Globus pallidus (tissue), 1 donor: ENCODE data around the gene MYADML2.

ENCODE experiments used
- DNase-seq: peaks from one replicate; pipeline ENCODE4 v3.0.0-alpha.2; 2015; ENCODE audit warnings: low spot score

The MYADML2 gene

DNA sequence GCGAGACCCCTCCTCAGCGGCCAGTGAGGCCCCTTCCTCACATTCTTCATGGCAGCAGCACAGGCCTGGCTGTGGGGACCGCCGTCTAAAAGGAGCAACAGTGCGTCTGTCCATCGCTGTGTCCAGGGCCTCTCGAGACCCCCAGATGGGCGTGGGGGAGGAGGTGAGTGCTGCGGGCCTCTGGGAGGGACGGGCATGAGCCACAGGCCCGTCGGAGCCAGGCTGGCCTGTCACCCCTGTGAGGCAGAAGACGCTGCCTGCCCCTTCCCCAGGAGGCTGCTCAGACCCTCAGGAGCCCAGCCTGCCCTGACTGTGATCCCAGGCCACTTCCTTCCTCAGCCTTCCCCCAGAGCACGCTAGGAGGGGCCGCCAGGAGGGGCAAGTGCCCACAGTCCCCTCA, 7.8 kb downstream of the MYADML2 start:
- no peak for DNase-seq

DNA sequence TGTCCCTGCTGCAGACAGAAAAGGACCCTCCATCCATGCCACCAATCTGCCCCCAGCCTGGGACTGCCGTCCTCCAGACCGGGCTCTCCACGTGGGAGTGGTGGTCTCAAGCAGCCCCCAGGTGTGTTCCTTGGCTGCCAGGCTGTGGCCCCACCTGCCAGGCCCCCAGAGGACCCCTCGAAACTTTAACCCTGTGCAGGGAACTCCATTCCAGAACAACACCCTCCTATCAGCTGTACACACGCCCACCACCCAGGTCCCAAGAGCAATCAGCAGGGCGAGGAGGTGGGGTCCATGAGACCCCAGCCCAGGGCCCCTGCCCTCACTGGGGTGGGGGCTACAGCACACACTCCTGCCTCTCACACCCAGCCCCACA, 11.3 kb downstream of the MYADML2 start:
- no peak for DNase-seq

DNA sequence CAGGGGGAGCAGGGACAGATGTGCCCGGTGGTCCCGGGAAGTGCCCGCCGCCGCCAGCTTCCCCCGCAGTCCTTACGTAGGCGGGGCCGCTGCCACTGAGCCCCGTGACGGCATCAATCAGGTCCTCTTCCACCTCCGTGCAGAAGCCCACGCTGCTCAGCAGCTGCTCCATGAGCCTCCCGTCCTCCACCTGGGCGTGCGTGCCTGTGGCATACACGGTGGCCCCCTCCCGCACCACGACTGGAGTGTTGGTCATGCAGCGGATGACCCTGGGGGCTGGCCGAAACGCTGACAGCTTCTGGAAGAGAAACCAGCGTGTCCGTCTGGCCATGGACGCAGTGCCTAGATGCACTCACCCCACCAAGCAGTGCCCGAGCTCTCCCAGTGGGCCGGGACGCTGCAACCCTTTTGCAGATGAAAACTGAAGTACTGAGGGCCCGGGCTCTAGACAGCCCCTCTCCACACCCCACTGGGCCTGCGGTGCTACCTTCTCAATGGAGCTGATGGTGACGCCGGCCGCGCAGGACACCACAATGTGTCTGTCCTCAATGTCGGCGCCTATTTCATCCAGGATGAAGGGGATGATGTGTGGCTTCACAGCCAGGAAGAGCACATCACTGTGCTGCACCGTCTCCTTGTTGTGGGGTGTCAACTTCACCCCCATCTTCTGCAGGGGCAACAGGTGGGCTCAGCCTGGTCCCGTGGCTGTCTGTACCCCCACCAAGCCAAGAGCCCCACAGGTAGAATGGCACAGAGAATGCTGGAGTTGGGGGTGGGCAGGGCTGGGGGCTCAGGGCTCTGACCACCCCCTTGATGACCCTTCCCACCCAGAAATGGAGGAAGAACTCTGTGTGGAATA, 12.0 kb downstream of the MYADML2 start:
- no peak for DNase-seq

DNA sequence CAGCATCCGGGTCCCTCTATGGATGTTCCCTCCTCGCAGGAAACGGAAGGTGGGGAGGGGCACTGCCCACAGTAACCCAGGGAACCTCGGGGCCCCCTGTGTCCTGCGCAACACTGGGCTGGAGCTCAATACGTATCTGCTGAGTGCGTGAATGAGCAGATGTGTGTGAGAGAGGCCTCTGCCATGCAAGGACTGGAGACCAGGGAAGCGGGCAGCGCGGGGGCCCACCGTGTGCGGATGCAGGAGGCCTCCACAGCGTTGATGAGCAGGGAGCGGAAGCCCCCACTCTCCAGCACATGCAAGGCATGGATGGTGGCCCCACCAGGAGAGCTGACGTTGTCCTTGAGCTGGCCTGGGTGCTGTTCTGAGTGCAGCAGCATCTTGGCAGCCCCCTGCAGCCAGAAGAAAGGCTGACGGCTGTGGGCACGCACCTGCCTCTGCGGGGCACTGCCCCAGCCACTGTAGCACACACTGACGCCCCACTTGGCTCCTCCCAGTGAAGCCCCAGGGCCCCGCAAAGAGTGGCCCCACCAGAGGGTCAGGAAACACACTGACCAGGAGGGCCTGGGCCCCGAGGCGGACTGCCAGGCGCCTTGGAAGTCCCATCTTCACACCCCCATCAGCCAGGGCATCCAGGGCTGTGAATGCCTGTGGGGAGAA, 12.8 kb downstream of the MYADML2 start:
- DNase-seq, result no peak

DNA sequence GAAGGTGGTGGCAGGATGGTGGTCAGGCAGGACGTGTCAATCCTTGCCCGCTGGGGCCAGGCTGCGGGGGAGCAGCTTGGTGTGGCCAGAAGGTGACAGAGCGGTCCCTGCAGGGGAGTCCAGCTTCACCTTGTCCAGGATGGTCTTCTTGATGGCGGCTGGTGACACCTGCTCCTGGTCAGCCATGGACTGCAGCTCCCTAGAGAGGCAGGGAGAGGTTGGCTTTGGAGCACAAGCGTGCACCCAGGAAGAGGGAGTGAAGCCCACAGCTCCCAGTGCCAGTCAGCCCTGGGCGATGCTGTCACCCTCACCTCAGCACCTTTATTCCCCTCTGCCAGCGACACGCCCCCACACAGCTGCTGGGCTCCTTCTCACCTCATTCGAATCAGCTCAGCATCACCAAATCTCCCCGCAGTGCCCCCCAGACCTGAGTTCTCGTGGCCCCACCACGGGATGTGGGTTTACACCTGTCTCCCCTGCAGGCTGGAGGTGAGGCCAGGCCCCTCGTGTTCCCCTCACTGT, 13.8 kb downstream of the MYADML2 start:
- no peak for DNase-seq

DNA sequence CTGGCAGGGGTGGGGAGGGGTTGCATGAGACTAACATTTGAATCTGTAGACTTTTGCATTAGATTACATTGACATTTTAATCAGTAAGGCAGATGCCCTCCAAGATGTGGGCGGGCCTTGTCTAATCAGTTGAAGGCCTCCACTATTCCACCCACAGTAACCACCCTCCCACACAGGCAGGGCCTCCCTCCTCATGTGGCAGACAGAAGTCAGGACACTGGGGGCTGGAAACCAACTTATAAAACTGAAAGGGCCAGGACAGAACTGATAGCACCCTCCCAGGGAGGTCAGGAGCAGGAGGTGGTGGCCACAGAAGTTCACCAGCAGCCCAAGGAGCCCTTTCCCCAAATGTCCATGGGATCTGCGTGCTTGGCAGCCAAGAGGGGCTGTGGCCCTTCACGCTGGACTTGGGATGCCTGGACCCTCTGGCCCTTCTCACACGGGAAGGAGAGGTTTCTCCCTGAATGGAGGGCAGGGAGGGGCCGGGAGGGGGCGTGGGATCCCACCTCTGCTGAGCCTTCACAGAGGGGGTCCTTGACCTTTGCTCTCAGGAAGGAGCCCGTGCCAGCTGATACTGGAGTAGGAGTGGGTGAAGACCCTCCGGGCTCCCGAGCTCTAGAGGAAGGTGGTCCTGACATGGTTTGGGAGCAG, 14.6 kb downstream of the MYADML2 start:
- DNase-seq, result no peak

DNA sequence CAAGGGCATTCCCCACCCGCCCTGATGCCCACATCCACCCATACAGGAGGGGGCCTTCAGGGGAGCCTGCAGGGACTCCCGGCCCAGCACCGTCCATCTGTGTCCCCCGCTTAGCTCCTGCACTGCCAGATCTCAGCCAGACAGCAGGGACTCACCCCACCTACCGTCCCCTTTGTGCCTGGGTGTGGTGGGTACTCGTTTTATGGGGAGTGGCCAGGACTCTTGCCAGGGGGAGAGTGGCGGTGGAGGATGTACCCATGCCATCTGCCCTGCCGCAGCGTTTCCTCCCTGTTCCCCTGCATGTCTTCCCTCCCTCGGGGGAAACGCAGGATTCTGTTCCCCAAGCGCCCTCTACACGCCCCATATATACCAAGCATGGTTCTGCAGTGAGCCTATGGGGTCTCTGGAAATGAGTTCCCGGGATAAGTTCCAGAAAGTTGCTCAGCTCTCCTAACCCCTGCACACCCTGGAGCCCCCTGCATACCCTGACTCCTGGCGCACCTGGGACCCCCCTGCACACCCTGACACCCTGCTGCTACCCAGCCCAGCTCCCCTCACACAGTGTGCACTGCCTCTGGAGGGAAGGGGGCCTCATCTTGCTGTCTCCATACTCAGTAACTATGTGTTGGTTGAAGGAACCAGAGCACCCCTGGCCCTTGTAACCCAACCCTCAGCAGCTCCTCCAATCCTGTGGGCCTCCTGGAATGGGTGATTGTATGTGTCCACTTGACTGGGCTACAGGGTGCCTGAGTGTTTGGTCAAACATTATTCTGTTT, 15.3 kb downstream of the MYADML2 start:
- DNase-seq, result no peak

DNA sequence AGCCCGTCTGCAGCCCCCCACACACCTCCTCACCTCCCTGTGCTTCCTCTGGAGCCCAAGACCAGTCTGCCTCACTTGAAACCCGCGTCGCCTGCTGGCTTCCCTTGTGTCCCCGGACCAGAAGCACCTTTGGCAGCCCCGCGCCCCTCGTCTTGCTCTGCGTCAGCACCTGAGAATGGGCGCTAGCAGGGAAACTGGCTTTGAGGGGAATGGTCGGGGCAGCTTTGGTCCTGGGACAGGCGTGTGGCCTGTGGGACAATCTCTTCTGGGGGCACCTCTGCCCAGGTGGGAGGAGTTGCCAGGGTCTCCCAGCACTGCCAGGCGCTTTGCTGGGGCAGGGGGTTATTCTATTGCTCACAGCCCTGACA, 15.9 kb downstream of the MYADML2 start:
- no peak for DNase-seq

DNA sequence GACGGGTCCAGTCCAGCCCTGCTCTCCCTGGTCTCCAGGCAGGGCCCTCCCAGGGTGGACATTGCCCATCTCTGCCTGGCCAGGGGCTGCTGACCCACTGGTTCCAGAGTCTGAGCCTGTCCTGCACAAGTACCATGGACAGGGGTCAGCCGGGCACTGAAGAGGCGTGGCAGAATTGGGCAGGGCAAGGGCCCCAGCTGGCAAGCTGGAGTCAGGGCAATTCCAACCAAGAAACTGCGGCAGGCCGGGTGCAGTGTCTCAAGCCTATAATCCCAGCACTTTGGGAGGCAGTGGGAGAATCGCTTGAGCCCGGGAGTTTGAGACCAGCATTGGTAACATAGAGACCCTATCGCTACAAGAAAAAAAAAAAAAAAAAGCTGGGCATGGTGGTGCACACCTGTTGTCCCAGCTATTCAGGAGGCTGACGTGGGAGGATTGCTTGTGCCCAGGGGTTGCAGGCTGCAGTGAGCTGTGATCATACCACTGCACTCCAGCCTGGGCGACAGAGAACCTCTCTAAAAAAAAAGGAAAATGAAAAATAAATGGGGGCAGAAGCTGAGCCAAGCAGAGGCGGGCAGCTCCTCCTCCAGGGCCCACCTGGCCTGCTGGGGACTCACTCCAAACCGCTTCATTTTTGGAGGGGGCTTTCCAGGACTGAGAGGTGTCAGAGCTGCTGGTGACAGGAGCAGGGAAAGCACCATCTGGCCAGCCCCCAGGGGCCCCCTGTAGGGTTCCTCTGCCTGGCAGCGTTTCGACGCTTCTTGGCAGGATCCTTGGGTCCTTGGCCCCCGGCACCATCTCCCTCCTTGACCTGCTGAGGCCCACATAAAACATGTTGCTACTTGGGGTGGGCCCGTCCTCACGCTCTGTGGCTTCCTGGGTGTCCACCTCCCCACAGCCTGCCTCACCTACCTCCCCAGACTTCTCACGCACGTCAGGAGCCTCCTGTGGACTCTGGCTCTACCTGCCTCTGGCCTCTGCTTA, 16.6 kb downstream of the MYADML2 start:
- no peak for DNase-seq

DNA sequence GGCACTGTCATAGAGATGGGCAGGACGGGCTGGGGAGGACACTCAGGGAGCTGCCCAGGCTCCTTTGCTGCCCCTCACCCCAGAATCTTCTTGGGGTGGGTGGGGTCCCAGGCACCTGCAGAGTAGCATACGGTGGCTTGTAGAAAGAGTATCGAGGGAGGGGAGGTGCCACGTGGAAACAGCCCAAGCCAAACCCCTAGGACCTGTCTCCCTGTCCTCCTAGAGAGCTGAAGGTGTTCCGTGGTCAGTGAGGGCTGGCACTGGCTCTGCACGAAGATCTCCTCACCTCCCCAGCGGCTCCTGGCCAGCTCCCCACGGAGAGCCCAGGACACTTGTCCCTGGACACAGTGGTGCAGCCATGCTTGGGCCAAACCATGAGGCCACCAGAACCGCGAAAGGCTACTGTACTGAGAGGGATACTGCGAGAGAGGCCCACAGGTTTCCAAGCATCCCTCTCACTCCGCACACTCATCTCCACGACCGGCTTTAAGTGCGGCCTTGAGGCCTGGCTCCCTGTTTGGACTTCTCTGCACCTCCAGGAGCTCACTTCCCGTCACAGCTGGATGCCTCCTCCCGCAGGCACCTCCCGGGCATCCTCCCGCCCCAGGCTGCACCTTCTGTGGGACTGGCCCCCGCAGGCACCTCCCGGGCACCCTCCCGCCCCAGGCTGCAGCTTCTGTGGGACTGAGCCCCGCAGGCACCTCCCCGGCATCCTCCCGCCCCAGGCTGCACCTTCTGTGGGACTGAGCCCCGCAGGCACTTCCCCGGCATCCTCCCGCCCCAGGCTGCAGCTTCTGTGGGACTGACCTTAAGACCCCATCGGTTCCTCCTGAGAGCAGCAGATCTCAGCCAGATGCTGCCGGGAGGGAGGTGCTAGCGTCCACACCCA, 17.5 kb downstream of the MYADML2 start:
- no peak for DNase-seq

DNA sequence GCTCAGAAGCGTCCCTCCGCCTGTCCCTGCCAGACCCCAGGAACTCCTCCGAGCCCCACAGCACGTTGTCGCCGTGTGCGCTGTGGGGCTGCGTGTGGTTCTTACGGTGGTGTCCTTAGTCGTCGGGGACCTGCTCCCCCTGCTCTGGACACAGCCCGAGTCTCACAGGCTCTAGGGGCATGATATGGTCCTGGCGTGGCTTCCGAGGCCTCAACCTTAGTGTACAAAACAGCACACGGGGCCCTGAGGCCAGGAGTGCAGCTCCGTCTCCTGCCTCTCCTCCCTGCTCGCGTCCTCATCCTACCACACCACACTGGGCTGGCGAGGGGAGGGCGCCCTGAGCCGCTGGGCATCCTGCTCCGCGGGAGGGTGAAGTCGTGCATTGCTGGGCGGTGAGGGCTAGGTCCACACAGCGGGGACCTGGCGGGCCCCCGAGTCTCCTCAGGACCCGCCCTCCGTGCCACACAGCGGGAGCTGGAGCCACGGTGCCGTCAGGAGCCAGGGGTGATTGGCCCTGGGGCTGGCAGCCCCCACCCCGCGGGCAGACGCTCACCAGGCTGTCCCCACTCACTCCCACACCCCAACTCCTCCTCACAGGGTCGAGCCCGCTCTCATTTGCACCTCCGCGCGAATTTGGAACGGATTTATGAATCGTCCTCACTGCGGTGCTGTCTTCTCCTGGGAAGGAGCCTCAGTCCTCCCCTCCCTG, 18.3 kb downstream of the MYADML2 start:
- no peak for DNase-seq

DNA sequence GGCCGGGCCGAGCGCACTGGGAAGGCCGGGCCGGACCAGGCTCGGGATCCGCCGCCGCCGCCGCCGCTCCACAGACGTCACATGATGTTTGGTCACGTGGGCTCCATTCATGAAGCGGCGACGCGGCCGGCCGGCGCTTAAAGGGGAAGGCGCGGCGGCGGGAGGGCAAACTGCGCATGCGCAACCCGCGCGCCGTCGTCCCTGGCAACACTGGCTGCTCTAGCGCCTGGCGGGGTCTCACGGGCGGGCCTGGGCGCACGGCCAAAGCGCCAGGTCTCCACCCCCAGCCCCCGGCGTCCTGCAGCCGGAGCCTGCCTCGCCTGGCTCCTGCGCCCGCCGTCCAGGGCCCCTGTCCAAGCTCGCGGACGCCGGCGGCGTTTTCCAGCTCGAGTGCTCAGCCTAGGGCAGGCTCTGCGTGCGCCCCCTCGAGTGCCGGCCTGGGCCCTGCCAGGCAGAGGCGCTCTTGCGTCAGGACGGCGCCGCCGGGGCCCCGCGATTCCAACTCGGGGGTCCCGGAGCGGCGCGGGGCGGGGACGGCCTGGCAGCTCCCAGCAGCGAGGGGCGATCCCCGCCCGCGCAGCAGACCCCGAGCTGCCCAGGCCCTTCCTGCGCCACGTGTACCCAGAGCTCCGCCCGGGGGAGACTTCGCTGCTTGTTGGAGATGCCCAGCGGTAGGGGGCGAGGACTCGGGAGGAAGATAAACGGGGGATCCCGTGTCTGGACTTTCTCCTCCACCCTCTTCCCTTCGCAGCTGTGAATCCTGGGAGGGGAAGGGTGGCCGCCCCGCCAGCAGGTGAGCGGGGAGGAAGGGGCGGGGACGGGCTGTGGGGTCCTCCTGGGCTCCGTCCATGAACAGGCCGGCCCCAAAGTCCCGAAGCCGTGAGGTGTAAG, 19.1 kb downstream of the MYADML2 start, which contains the start of gene MAFG:
TSS of gene MAFG (minus strand) at position 83 of the 891 bp plus-strand sequence. CDS start 4,550 bp downstream, outside the sequence.
- peak; percentile 93 for DNase-seq

DNA sequence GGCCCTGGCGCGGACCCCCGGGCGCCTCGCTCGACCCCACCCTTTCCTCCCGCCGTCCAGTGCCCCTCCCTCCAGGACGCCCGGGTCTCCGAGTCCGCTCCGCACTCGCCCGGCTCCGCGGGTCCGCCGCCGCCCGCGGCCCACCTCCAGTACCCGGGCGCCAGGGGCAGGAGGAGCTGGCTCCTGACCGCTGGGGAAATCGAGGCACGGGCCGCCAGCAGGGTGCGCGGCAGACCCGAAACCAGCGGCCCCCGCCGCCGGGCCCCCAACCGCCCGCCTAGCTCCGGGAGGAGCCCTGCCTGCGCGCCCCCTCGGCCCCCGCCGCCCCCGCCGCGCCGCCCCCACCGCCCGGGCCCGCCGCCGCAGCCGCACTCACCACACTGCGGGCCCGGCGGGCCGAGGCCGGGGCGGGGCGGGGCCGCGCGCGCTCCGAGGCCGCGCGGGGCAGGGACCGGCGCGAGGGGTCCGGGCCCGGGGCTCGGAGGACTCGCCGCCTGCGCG, 19.8 kb downstream of the MYADML2 start:
- no peak for DNase-seq

DNA sequence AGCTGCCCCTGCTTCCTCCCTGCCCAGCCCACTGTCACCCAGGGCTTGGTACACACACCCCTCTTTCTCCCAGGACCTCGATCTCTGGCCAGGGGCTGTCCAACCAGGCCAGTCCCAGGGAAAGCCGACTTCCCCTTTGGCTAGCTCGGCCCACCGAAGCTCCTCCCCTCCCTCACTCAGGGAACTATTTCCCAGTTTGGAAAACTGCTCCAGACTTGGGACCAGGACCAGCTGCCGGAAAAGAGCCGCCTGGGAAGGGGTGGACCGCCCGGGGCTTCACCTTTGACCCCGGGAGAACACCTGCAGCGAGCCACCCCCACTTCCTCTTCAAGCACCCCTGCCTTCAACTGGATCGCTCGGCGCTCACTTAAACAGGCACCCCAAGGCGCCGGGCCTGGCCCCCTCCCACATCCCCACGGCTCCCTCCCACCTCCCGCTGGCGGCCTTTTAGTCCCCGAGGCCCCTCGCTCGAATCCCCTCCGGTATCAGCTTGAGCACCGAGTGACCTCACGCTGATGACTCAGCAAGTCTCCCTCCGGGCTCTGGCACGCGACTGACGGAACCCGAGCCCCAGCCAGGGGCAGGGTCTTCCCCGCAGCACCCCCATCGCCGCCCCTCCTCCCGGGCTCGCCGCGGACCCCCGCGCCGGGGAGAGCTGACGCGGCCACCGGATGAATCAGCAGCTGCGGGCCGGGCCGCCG, 20.4 kb downstream of the MYADML2 start:
- peak; percentile 52 for DNase-seq

DNA sequence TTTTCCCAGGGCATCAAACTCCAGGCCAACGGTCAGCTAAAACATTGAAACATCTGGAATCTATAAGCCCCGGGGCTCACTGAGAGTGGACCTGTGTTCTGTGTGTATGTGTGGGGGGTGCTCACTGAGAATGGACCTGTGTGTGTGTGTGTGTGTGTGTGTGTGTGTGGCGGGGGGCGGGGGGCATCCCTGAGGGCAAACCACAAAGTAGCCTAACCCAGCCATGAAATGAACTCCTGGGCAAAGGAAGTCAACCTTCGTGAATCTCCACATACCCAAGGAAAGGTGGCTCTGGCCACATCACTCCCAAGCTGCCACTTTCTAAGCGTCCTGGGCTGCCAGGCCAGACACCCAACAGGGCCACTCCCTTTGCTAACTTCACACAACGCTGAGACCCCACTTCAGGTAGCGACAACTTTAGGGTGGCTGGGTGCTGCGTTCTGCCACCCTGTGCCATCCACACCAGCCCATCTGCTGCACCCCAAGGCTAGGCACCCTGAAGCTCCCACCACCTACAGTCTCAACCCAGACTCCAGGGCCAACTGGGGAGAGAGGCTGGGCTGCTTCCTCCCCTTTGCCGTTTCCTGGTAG, 21.1 kb downstream of the MYADML2 start:
- no peak for DNase-seq
